HG03354 (cell line): ENCODE measurements around the gene RNF115.

ENCODE experiments used
- ATAC-seq: cut with Tn5 transposase; IDR thresholded peaks from one replicate; pipeline ENCODE4 v1.9.1; 2021; ENCODE audit warnings: mild to moderate bottlenecking; ENCODE audit not compliant: unreplicated experiment, poor library complexity, severe bottlenecking

The RNF115 gene

GRCh38 chr1:145707183-145707867, 116.6 kb downstream of the RNF115 start, which contains the start of gene PDZK1:
Gene PDZK1, minus strand, starts transcription at chr1:145707368. Its CDS starts 19,347 bp downstream, at chr1:145688021.
- no peak for ATAC-seq

DNA sequence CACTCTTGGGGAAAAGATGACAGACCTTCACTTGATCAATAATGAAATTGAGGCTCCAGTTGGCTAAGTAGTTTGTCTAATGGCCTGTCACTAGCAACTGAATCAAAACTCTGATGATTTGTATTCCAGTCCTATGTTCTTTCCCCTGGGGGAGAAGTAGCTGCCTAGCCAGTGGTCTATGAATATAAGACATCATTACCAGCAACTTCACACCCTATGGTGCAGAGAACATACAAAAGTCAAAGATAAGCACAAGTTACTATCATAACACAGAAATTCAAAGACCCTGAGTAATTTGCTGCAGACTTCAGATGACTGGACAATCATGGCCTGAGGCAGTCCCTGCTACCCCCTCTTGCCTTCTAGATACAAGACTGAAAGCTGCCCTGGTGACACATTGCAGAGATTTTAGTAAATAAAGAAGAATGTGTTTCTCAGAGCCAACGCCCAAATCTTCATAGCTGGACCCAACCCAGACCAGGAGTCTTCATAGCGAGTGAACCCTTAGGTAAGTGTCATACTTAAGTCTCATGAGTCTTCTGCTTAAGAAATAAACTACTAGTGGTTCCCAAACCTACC, 117.7 kb downstream of the RNF115 start:
- ATAC-seq, result no peak

DNA sequence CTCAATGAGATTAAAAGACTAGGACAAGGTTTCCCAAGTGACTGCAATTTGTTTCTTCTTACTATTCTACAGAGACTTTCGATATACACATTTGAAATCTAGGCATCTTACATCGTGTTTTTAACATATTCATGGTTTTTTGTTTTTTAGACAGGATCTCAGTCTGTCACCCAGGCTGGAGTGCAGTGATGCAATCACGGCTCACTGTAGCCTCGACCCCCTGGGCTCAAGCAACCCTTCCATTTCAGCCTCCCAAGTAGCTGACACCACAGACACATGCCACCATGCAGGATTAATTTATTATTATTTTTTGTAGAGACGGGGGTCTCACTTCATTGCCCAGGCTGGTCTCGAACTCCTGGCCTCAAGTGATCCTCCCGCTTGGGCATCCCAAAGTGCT, 118.3 kb downstream of the RNF115 start:
- ATAC-seq, result no peak

DNA sequence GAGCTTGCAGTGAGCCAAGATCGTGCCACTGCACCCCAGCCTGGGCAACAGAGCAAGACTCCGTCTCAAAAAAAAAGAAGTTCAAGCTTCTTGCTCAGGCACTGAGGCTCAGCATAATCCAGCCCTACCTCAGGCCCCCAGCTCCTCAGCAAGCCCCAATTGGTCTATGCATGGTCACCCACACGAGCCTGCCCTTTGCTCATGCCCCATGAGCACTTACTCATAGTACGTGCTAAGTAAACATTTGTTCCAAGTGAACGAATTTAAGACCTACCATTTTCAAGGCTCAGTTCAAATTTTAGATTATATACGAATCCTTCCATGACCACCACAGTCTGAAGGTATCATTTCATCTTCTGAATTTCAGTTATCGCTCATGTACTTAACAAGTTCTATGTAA, 121.1 kb downstream of the RNF115 start:
- ATAC-seq, result no peak

- ATAC-seq, result no peak
These were observed 121.8 kb downstream of the RNF115 start for GRCh38 chr1:145702052-145702451.

DNA sequence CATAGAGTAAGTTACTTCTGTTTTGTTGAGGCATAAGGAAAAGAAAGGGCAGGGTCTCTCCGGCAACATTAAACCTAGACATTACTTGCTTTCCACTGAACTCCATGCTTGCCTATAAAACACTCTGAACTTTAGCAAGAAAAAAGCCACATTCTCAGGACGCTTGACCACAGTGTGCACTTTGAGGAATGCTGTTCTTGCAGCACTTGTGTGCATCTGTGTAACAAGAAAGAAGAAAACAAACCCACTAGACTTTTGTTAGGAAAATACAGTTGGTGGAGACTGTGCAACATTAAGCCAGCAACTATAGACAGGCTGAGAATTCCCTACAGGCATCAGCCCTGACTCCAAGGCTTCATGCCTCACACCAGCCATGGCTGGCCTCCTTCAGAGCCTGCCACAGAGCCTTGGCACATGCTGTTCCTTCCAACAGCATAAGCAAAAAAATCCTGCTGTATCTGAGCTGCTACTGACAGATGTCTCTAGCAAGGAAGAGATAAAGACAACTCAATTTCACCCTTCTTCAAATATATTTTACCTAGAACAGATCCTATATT, 122.5 kb downstream of the RNF115 start:
- ATAC-seq, result no peak

- no peak for ATAC-seq
These were observed 127.3 kb downstream of the RNF115 start for GRCh38 chr1:145696630-145696960.

DNA sequence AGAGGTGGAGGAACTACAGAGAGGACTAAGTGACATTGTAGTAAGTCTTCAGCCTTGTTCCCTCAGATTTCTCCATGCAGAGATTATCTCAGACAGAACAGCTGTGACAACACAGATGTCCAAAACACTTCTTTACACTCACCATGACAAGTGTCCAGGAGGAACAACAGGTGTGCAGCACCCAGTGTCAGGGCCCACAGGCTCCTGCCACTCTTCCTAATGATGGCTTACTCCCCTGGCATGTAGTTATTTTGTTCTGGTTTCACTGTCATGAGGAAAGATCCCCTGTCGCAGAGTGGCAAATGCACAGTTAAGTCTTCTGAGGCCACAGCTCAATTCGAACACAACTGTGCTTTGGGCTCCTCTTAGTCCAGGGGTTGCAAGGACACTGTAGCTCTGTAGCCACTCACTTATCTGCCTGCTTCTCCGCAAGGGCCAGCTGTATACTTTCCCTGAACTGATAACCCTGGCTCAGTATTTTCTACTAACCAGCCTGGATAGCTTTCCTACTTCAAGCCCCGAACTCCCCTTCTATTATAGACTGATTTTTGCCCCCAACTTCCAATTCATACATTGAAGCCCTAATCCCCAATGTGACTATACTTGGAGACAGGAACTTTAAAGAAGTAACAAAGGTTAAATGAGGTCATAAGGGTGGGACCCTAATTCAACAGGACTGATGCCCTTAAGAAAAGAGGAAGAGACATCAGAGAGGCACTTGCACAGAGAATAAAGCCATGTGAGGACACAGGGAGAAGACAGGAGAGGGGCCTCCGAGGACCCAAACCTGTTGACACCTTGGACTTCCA, 127.9 kb downstream of the RNF115 start:
- ATAC-seq, result no peak

GRCh38 chr1:145692785-145693443, 131.0 kb downstream of the RNF115 start:
- ATAC-seq, result no peak

- ATAC-seq, result no peak
These were observed 133.0 kb downstream of the RNF115 start for GRCh38 chr1:145690587-145691558.

DNA sequence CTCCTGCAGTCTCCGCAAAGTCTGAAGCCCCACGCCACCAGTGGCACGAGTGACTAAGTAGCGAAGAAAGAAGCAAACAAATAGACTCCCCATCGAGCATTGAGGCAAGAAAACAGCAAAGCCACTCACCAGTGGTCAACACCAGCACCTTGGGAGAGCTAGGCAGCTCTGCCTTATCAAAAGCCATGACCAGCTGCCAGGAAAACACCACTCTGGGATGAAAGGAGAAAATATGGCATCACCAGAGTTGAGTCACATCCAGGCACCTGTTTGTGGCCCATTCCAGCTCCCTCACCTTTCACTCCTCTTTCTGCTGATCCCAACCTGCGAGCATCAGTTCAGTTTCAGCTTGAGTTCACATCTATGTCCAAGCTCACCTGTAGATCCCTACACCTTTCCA, 134.0 kb downstream of the RNF115 start:
- no peak for ATAC-seq

DNA sequence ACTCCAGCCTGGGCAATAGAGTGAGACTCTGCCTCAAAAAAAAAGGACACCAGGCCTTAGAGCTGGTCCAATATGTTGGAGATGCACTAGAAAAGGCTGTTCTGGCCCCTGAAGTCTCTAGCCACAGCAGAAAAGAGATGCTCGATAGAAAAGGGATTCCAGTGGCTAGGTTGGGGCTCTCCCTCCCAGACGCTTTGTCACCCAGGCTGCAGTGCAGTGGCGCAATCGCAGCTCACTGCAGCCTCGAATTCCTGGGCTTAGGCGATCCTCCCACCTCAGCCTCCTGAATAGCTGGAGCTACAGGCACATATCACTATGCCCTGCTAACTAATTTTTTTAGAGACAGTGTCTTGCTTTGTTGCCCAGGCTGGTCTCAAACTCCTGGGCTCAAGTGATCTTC, 135.0 kb downstream of the RNF115 start:
- no peak for ATAC-seq
